Activated T-cell treated with anti-CD3 and anti-CD28 coated beads, Interleukin-2, amount 50 U/mL, for 72 hours (primary cell): ENCODE results near the gene RALY. TPM values are rescaled to one million over a fixed set of nuclear protein-coding genes. Genes with fewer than 3 reads are reported as not detected.

ENCODE experiments used
- ATAC-seq, 2 donors: fragments of 150-1000 bp; cut with Tn5 transposase; replicated peaks in 1 of 2; 2 replicates each; pipeline ENCODE4 v1.10.0; 2021; ENCODE audit warnings: moderate library complexity in 2 of 2, mild to moderate bottlenecking in 1 of 2
- DNase-seq, 2 donors: peaks; one replicate each; pipeline ENCODE4 v3.0.0; 2021 to 2022; ENCODE audit warnings: mixed read lengths in 1 of 2
- H3K27ac Mint-ChIP-seq: one replicate; pipeline ENCODE4 v1.8.0; 2022; ENCODE audit warnings: mild to moderate bottlenecking, moderate library complexity, mixed read lengths
- H3K27me3 Mint-ChIP-seq: one replicate; pipeline ENCODE4 v1.8.0; 2022; ENCODE audit warnings: low read depth, mixed read lengths
- H3K36me3 Mint-ChIP-seq, 2 donors: one replicate each; pipeline ENCODE4 v1.8.0; 2022; ENCODE audit warnings: mixed read lengths in 2 of 2, mild to moderate bottlenecking in 1 of 2; ENCODE audit not compliant: insufficient read depth in 2 of 2
- H3K4me1 Mint-ChIP-seq: one replicate; pipeline ENCODE4 v1.8.0; 2022; ENCODE audit warnings: low read depth, mixed read lengths
- H3K4me3 Mint-ChIP-seq, 2 donors: one replicate each; pipeline ENCODE4 v1.8.0; 2022; ENCODE audit warnings: mild to moderate bottlenecking in 2 of 2, mixed read lengths in 2 of 2, moderate library complexity in 2 of 2
- H3K9me3 Mint-ChIP-seq, 2 donors: one replicate each; pipeline ENCODE4 v1.8.0; 2022; ENCODE audit warnings: mixed read lengths in 2 of 2
- total RNA-seq, 2 donors: library from RNA; stranded (reverse); gene quantifications; one replicate each; pipeline ENCODE4 v1.2.3, GENCODE V29; 2022

Gene RALY
- total RNA-seq, 2 donors from 2014 or later, result 148 to 164 TPM

DNA sequence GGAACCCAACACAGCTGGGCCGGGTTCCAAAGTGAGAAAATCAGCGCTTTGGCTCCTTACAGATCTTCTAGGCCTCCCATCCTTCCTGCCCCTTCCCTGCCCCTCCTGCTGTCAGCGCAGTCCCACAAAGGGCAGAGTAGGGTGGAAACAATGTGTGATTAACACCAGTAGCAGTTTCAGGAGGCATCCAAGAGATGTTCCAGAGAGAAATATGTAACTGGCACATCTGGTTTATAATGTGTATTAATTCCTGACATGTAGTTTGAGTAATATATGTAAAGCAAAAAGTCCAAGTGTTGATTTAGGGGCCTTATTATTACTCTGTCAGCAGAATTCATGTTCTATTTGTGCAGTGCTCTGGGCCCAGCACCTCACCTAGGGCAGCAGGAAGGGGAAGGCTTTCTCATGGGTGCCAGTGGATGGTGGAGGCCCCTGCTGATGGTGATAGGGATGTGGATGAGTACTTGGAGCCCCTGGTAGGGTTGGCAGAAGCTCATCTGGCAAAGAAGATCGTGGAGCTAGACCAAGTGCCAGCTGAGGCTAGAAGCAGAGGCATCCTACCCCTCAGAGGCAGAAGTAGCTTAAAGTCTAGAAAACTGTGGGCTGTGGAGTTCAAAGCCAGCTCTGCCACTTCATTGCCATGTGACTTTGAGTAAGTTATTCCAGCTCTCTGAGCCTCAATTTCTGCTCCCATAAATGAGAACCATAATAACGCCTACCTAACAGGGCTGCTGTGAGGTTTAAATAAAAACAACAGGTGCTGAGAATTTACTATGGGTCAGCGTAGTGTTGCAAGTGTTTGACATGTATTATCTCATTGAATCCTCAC, 22.4 kb upstream of the RALY start:
- Mint-ChIP-seq H3K4me3 (no peak overlapping the region), H3K27me3 (no peaks in the 10 kb centered on the region), H3K9me3 (no peaks in the 10 kb centered on the region), H3K27ac (no peak overlapping the region), H3K36me3 (no peaks in the 10 kb centered on the region), H3K4me1 (no peaks in the 10 kb centered on the region)
- ATAC-seq (no peak), DNase-seq (no peak)

- Mint-ChIP-seq H3K27ac (no peak overlapping the region), H3K36me3 (peaks cover 0 to 1% of the 10 kb centered on the region in 2 donors), H3K27me3 (no peaks in the 10 kb centered on the region), H3K9me3 (no peaks in the 10 kb centered on the region), H3K4me3 (no peak overlapping the region), H3K4me1 (no peaks in the 10 kb centered on the region)
- DNase-seq (no peak), ATAC-seq (no peak)
These were observed 16.8 kb upstream of the RALY start for GRCh38 chr20:33976959-33977358.

DNA sequence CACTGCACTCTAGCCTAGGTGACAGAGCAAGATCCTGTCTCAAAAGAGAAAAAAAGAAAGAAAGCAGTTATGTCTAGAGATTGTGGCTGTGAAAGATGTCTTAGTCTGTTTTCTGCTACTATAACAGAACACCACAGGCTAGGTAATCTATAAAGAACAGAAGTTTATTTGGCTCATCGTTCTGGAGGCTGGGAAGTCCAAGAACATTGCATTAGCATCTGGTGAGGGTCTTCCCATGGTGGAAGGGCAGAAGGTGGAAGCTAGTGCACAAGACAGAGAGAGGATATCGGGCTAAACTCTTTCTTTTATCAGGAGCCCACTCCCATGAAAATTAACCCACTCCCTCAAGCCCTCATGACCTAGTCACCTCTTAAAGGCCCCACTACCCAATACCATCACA, 16.2 kb upstream of the RALY start:
- DNase-seq, result no peak
- peaks cover 0 to 1% of the 10 kb centered on the region in 2 donors for H3K36me3 Mint-ChIP-seq
- H3K4me3 Mint-ChIP-seq, result no peak overlapping the region
- H3K27me3 Mint-ChIP-seq, result no peaks in the 10 kb centered on the region
- H3K9me3 Mint-ChIP-seq, result no peaks in the 10 kb centered on the region
- no peak overlapping the region for H3K27ac Mint-ChIP-seq
- H3K4me1 Mint-ChIP-seq, result no peaks in the 10 kb centered on the region
- ATAC-seq, result no peak

GRCh38 chr20:33979094-33979493, 14.6 kb upstream of the RALY start:
- DNase-seq (no peak), ATAC-seq (peak; percentile 54 to 58)
- Mint-ChIP-seq H3K27ac (no peak overlapping the region), H3K9me3 (no peaks in the 10 kb centered on the region), H3K27me3 (no peaks in the 10 kb centered on the region), H3K4me1 (no peaks in the 10 kb centered on the region), H3K4me3 (no peak overlapping the region), H3K36me3 (peaks cover 0 to 1% of the 10 kb centered on the region in 2 donors)

GRCh38 chr20:33981347-33981746, 12.4 kb upstream of the RALY start:
- DNase-seq, result no peak
- no peak for ATAC-seq
- no peaks in the 10 kb centered on the region for H3K27me3 Mint-ChIP-seq
- H3K9me3 Mint-ChIP-seq, result no peaks in the 10 kb centered on the region
- no peaks in the 10 kb centered on the region for H3K4me1 Mint-ChIP-seq
- H3K27ac Mint-ChIP-seq, result no peak overlapping the region
- no peak overlapping the region for H3K4me3 Mint-ChIP-seq
- H3K36me3 Mint-ChIP-seq, result peaks cover 0 to 1% of the 10 kb centered on the region in 2 donors

DNA sequence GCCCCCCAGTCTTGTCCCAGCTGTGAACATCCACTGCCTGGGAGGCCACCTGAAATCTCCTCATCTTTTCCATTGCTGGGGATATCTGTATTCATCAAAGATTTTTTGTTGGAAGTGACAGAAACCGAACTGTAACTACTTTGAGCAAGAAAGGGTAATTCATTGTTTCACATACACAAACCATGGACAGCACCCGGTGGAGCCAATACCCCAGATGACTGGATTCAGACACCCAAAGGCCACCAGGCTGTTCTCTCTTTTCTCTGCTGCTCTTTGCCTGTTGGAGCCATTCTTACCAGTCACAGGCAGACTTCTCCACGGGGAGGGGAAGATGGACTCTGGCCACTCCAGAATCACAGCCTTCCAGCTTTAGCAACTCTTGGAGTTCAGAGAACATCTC, 11.7 kb upstream of the RALY start:
- Mint-ChIP-seq H3K4me1 (no peaks in the 10 kb centered on the region), H3K36me3 (peaks cover 0 to 1% of the 10 kb centered on the region in 2 donors), H3K27me3 (no peaks in the 10 kb centered on the region)

DNA sequence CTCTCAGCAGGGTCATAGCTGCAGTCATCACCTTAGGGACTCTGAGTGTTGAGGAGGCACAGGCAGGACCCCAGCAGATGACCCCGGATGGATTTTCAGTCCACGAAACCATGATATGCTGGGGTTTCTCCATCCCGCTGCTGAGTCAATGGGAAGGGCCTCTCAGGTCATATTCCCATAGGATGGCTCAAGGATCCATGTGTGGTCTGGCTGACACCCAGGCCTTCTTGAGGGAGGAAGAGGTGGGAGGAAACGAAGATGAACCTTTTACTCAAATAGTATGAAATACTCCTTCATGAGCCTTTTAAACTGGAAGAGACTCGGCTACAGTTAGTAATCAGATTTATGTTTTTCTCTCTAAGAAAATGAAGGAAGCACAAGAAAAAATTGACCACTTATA, 10.3 kb upstream of the RALY start:
- ATAC-seq (no peak), DNase-seq (no peak)
- Mint-ChIP-seq H3K27me3 (no peaks in the 10 kb centered on the region), H3K4me3 (no peak overlapping the region), H3K27ac (no peak overlapping the region), H3K36me3 (peaks cover 0 to 1% of the 10 kb centered on the region in 2 donors), H3K4me1 (no peaks in the 10 kb centered on the region), H3K9me3 (no peaks in the 10 kb centered on the region)

More for the DNA sequence above, 11.7 kb upstream of the RALY start:
- no peaks in the 10 kb centered on the region for H3K9me3 Mint-ChIP-seq
- DNase-seq (no peak), ATAC-seq (no peak)
- no peak overlapping the region for H3K27ac Mint-ChIP-seq
- H3K4me3 Mint-ChIP-seq, result no peak overlapping the region

- Mint-ChIP-seq H3K4me1 (no peaks in the 10 kb centered on the region), H3K36me3 (no peaks in the 10 kb centered on the region), H3K9me3 (no peaks in the 10 kb centered on the region)
These were observed 9.5 kb upstream of the RALY start for GRCh38 chr20:33984182-33984719.

GRCh38 chr20:33985280-33985679, 8.4 kb upstream of the RALY start:
- no peak overlapping the region for H3K4me3 Mint-ChIP-seq
- DNase-seq, result no peak
- H3K27me3 Mint-ChIP-seq, result no peaks in the 10 kb centered on the region
- no peaks in the 10 kb centered on the region for H3K9me3 Mint-ChIP-seq
- H3K27ac Mint-ChIP-seq, result no peak overlapping the region
- ATAC-seq, result no peak
- peaks cover 5% of the 10 kb centered on the region for H3K4me1 Mint-ChIP-seq
- no peaks in the 10 kb centered on the region for H3K36me3 Mint-ChIP-seq

More at GRCh38 chr20:33984182-33984719, 9.5 kb upstream of the RALY start:
- ATAC-seq (no peak), DNase-seq (no peak)
- Mint-ChIP-seq H3K27ac (no peak overlapping the region), H3K4me3 (no peak overlapping the region), H3K27me3 (no peaks in the 10 kb centered on the region)

GRCh38 chr20:33985830-33986229, 7.9 kb upstream of the RALY start:
- Mint-ChIP-seq H3K9me3 (no peaks in the 10 kb centered on the region), H3K27ac (no peak overlapping the region), H3K27me3 (no peaks in the 10 kb centered on the region), H3K4me1 (peaks cover 11% of the 10 kb centered on the region), H3K36me3 (no peaks in the 10 kb centered on the region), H3K4me3 (no peak overlapping the region)
- no peak for DNase-seq
- ATAC-seq, result no peak

DNA sequence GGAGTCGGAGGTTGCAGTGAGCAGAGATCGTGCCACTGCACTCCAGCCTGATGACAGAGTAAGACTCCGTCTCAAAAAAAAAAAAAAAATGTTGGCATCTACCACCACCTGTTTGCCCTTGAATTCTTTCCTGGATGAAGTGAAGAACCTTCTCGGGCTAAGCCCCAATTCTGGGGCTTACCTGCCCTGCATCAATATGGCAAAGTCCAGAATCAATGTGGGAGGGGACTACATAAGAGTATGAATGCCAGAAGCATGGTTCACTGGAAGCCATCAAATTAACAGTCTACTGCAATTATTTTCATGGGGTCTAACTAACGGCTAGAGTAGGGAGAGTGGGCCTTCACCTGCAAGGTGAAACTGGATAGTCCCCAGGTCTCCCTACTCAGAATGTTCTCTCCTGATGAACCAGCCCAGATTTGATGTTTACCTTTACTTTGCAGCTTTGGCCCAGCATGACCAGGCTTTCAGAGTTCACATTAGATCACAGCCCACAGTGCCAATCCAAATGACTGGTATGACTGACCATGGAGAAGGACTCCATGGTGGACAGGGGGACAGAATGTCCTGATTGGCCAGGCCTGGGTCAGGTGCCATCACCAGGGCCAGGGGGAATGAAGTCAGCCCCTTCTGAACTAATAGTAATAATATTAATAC, 7.0 kb upstream of the RALY start:
- Mint-ChIP-seq H3K36me3 (no peaks in the 10 kb centered on the region), H3K4me1 (peaks cover 20% of the 10 kb centered on the region), H3K27me3 (no peaks in the 10 kb centered on the region), H3K9me3 (no peaks in the 10 kb centered on the region), H3K27ac (no peak overlapping the region), H3K4me3 (no peak overlapping the region)
- ATAC-seq (no peak), DNase-seq (no peak)

GRCh38 chr20:33990075-33990474, 3.6 kb upstream of the RALY start:
- Mint-ChIP-seq H3K4me1 (peaks cover 34% of the 10 kb centered on the region), H3K27ac (no peak overlapping the region), H3K9me3 (no peaks in the 10 kb centered on the region), H3K4me3 (peak overlapping the region in 1 of 2 donors; percentile 48), H3K36me3 (peaks cover 5 to 7% of the 10 kb centered on the region in 2 donors), H3K27me3 (no peaks in the 10 kb centered on the region)
- ATAC-seq (no peak), DNase-seq (no peak)

DNA sequence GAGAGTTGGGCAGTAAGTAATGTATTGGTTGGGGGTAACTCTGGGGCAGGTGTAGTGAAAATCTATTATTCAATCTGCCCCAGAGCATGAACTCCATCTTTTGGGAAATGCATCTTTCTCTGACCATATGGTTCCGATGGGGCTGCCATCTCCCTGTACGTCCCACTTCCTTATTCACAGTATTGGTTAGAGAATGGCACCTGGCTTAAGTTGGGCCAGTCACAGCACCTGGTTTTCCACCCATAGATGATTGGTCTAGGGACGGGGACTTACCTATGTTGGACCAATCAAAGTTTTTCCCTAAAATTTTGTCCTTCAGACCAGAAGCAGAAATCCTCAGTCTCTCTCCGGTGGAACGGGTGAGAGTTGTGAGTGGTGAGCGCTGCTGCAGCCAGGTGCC, 2.2 kb upstream of the RALY start:
- H3K27ac Mint-ChIP-seq, result no peak overlapping the region
- DNase-seq, result no peak
- H3K4me3 Mint-ChIP-seq, result peak overlapping the region; percentile 86 to 88
- H3K27me3 Mint-ChIP-seq, result no peaks in the 10 kb centered on the region
- peaks cover 5 to 7% of the 10 kb centered on the region in 2 donors for H3K36me3 Mint-ChIP-seq
- H3K9me3 Mint-ChIP-seq, result no peaks in the 10 kb centered on the region
- no peak for ATAC-seq
- H3K4me1 Mint-ChIP-seq, result peaks cover 48% of the 10 kb centered on the region
